ENCODE results near the gene CRACR2B. TPM values are rescaled to one million over a fixed set of nuclear protein-coding genes. Genes with fewer than 3 reads are reported as not detected.

The CRACR2B gene
- total RNA-seq, 6 donors from 2014 or later = 29.0 to 157 (median 41.4) TPM

- no peaks in the 10 kb centered on the region for H3K9me3 ChIP-seq
- TF ChIP-seq, protein P1, sequence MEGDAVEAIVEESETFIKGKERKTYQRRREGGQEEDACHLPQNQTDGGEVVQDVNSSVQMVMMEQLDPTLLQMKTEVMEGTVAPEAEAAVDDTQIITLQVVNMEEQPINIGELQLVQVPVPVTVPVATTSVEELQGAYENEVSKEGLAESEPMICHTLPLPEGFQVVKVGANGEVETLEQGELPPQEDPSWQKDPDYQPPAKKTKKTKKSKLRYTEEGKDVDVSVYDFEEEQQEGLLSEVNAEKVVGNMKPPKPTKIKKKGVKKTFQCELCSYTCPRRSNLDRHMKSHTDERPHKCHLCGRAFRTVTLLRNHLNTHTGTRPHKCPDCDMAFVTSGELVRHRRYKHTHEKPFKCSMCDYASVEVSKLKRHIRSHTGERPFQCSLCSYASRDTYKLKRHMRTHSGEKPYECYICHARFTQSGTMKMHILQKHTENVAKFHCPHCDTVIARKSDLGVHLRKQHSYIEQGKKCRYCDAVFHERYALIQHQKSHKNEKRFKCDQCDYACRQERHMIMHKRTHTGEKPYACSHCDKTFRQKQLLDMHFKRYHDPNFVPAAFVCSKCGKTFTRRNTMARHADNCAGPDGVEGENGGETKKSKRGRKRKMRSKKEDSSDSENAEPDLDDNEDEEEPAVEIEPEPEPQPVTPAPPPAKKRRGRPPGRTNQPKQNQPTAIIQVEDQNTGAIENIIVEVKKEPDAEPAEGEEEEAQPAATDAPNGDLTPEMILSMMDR (IDR thresholded peaks at IDR 0.05) = peak; percentile 47 to 76 (median 61)
- TF ChIP-seq POLR2AphosphoS5 (IDR thresholded peaks at IDR 0.05) = peak in 1 of 2 donors; percentile 17
- TF ChIP-seq POLR2A (IDR thresholded peaks at IDR 0.05) = peak in 1 of 4 donors; percentile 38
- no peak for TF ChIP-seq EP300 (IDR thresholded peaks at IDR 0.05)
- peak; percentile 82 to 87 for ATAC-seq (ENCODE audit: low FRiP score in 2 of 2)
- H3K4me1 ChIP-seq = peaks cover 7 to 13% (median 10%) of the 10 kb centered on the region in 4 donors
- no peaks in the 10 kb centered on the region for H3K36me3 ChIP-seq
- peak overlapping the region in 1 of 4 donors; percentile 24 for H3K27ac ChIP-seq
- peak; percentile 89 to 91 for DNase-seq
- 50 to 58% methylated on average over 24 of the region's 24 CpGs for WGBS, 2 donors
- H3K27me3 ChIP-seq = peaks cover 0 to 6% (median 0%) of the 10 kb centered on the region in 4 donors
- no peak overlapping the region for H3K4me3 ChIP-seq
Measured at GRCh38 chr11:783581-784015, 44.1 kb upstream of the CRACR2B start.

DNA sequence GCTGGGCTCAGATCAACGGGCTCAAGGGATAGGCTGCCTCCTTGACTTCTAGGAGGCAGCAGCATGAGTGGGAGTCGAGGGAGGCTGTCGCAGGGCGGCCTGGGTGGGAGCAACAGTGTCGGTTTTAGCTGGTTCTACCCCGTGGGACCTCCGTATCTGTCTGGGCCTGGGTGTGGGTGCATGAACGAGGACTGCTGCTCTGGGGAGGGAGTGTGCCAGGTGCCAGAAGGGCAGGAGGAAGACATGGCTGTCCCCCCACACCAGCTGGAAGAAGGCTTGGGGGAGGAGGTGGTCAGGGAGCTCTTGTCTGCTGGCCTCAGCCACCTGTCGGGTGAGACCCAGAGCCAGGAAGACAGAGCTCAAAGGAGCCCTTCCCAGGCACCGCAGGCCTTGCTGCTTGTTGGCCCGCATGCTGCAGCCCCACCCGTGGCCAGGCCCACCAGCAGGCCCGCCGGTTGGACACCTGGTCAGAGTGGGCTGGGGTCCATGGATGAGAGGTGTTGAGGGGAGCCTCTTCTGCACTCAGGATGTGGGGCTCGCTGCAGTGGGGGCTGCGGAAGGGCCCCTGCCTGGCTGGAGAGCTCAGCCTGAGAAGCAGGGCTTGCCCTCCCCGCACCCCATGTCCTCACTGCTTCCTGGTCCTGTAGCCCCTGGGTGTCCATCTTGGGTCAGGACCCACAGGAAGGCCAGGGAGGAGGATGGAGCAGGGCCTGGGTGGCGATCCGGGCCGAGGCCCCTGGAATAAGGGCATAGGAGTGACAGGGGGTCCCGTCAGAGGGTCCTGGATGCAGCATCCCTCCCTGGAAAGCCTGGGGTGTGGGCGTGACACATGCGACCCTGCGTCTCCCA, 41.3 kb upstream of the CRACR2B start:
- no peak for ATAC-seq (ENCODE audit: low FRiP score in 2 of 2)
- 83 to 91% methylated on average over 19 to 20 of the region's 24 CpGs for WGBS, 2 donors
- DNase-seq = peak in 1 of 2 donors; percentile 73

GRCh38 chr11:787084-787675, 40.5 kb upstream of the CRACR2B start:
- no peak for ATAC-seq (ENCODE audit: low FRiP score in 2 of 2)
- TF ChIP-seq, protein P1 (IDR thresholded peaks at IDR 0.05) = no peak
- TF ChIP-seq POLR2A (IDR thresholded peaks at IDR 0.05) (no peak), EP300 (IDR thresholded peaks at IDR 0.05) (no peak), POLR2AphosphoS5 (IDR thresholded peaks at IDR 0.05) (no peak)

More for the DNA sequence above, 41.3 kb upstream of the CRACR2B start:
- peaks cover 0 to 22% (median 10%) of the 10 kb centered on the region in 4 donors for H3K27me3 ChIP-seq
- H3K4me1 ChIP-seq = peaks cover 0 to 13% (median 11%) of the 10 kb centered on the region in 4 donors
- H3K27ac ChIP-seq = no peak overlapping the region
- no peaks in the 10 kb centered on the region for H3K9me3 ChIP-seq
- H3K4me3 ChIP-seq = no peak overlapping the region
- peaks cover 1 to 4% (median 3%) of the 10 kb centered on the region in 4 donors for H3K36me3 ChIP-seq
- no peak for TF ChIP-seq POLR2A (IDR thresholded peaks at IDR 0.05)
- TF ChIP-seq, protein P1 (IDR thresholded peaks at IDR 0.05) = no peak
- no peak for TF ChIP-seq EP300 (IDR thresholded peaks at IDR 0.05)

GRCh38 chr11:788009-788640, 39.6 kb upstream of the CRACR2B start:
- TF ChIP-seq POLR2A (IDR thresholded peaks at IDR 0.05) (no peak), POLR2AphosphoS5 (IDR thresholded peaks at IDR 0.05) (no peak), EP300 (IDR thresholded peaks at IDR 0.05) (no peak)
- TF ChIP-seq, protein P1 (IDR thresholded peaks at IDR 0.05) = no peak
- DNase-seq = peak in 1 of 2 donors; percentile 65
- Histone ChIP-seq H3K4me3 (no peak overlapping the region), H3K4me1 (peaks cover 0 to 13% (median 9%) of the 10 kb centered on the region in 4 donors), H3K9me3 (no peaks in the 10 kb centered on the region), H3K36me3 (peaks cover 3 to 21% (median 17%) of the 10 kb centered on the region in 4 donors), H3K27ac (no peak overlapping the region), H3K27me3 (peaks cover 0 to 22% (median 10%) of the 10 kb centered on the region in 4 donors)
- no peak for ATAC-seq (ENCODE audit: low FRiP score in 2 of 2)
- 46 to 57% methylated on average over 5 to 22 of the region's 28 CpGs for WGBS, 2 donors

More at GRCh38 chr11:787084-787675, 40.5 kb upstream of the CRACR2B start:
- Histone ChIP-seq H3K27me3 (peaks cover 0 to 22% (median 10%) of the 10 kb centered on the region in 4 donors), H3K36me3 (peaks cover 3 to 12% (median 10%) of the 10 kb centered on the region in 4 donors), H3K4me1 (peaks cover 0 to 13% (median 11%) of the 10 kb centered on the region in 4 donors), H3K27ac (no peak overlapping the region), H3K4me3 (no peak overlapping the region), H3K9me3 (no peaks in the 10 kb centered on the region)
- WGBS, 2 donors = 53 to 90% methylated on average over 3 to 24 of the region's 24 CpGs
- DNase-seq = peak in 1 of 2 donors; percentile 82

Data from upper lobe of left lung (tissue), 6 donors.